ENCODE results near the gene P3H3.

Gene P3H3, protein sequence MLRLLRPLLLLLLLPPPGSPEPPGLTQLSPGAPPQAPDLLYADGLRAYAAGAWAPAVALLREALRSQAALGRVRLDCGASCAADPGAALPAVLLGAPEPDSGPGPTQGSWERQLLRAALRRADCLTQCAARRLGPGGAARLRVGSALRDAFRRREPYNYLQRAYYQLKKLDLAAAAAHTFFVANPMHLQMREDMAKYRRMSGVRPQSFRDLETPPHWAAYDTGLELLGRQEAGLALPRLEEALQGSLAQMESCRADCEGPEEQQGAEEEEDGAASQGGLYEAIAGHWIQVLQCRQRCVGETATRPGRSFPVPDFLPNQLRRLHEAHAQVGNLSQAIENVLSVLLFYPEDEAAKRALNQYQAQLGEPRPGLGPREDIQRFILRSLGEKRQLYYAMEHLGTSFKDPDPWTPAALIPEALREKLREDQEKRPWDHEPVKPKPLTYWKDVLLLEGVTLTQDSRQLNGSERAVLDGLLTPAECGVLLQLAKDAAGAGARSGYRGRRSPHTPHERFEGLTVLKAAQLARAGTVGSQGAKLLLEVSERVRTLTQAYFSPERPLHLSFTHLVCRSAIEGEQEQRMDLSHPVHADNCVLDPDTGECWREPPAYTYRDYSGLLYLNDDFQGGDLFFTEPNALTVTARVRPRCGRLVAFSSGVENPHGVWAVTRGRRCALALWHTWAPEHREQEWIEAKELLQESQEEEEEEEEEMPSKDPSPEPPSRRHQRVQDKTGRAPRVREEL

DNA sequence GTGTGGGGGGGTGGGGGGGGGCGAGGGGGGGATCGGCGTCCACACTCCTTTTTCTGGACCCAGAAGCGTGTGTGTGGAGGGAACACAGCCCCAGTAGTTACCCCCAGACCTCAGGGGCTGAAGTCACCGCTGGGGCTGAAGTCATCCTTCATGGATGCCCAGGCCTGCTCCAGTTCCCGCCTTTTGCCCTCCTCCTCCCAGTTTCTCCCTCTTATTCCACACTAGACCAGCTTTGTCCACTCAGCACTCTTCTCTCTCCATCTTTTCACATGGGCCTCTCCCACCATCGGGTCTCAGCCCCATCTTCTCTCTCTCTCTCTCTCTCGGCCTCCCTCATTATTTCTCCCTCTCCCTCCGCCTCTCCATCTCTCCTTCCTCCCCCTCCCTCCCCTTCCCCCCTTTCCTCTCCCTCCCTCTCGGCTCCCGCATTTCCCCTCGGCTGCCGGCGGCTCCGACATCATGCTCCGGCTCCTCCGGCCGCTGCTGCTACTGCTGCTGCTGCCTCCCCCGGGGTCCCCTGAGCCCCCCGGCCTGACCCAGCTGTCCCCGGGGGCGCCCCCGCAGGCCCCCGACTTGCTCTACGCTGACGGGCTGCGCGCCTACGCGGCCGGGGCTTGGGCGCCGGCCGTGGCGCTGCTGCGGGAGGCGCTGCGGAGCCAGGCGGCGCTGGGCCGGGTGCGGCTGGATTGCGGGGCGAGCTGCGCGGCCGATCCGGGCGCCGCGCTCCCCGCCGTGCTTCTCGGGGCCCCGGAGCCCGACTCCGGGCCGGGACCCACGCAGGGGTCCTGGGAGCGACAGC lies at the start of gene P3H3:
P3H3 (plus strand) TSS at position 426 of the 799 bp plus-strand sequence; CDS start at position 460, 34 bp downstream.
- peak; percentile 75 for DNase-seq

DNA sequence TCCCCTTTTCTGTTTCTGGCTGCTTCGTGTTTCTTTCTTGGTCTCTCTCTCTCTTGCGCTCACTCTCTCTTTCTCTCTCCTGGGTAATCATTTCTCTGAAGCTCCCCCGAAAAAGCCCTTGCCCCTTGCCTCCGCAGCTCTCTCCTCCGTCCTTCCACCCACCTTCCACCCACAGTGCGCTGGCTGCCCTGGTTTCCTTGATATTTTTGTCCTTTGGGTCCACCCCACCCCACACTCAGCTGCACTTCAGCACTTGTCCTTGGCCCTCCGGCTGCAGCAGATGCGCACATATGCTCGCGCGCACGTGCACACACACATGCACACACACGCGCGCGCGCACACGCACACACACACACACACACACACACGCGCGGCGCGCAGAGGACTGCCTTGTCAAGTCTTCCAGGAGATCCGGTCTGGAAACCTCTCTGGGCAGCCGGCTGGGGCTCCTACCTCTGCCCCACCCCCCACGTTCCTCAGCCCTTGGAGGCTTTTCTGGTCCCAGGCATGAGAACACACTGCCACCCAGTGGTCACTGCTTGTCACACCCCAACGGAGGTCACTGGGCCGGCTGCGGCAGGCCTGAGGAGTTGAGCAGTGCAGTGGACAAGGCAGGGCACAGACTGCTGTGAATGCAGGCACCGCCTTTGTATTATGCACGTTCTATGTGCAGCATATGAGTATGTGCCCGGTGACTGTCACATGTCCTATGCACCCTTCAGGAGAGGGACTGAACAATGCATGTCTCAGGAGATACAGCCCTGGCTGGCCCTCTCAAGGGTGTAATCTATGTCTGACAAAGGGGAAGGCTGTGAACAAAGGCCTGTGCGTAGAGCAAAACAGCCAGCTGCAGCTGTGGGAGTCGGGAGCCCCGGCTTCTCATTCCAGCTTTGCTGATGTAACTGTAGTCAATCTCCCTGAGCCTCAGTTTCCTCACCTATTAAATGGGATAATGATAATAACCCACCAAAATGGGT lies 49.3 kb upstream of the P3H3 start:
- DNase-seq = peak; percentile 96

DNA sequence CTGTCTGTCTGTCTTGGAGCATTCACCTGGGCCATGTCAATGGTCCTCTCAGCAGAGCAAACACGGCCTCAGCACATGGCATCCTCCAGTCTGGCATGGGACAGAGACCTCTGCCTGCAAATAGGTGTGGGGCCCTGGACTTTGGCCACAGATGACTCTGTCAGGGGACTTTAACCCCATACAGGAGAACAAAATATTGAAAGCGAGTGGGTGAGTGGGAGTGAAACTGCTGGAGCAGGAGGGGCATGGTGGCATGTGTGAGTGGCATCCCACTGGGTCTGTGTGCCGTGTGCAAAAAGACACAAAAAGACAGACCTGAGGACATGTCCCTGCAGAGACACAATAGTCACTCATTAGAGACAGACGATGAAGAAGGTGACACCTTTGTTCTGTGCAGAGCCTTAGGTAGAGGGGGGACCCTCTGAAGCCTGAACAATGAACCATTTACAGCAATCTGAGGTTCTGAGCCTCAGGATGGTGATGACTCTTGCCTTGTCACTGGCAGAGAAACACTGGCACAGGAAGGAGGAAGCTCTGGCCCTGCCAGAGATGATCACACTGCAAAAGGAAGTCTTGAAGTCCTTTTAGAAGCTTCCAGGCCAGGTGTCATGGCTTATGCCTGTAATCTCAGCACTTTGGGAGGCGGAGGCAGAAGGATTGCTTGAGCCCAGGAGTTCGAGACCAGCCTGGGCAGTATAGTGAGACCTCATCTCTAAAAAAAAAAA lies 48.3 kb upstream of the P3H3 start:
- DNase-seq = no peak

DNA sequence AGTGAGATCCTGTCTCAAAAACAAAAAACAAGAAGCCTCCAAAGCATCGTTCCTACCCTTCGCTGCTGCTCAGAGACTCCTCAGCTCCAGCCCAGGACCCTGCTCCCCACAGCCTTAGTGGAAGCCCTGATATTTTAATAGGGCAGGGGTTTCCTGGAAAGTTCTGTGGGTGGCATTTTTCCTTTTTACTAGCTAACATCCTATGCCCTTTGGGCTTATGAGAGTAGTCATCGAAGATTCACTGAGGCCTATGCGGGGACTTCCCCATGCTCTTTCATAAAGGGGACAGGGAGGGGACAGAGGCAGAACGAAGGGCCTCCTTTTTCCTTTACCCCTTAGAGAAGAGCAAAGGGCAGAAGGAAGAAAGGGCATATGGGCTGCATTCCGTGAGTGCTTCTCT lies 47.6 kb upstream of the P3H3 start:
- no peak for DNase-seq

DNA sequence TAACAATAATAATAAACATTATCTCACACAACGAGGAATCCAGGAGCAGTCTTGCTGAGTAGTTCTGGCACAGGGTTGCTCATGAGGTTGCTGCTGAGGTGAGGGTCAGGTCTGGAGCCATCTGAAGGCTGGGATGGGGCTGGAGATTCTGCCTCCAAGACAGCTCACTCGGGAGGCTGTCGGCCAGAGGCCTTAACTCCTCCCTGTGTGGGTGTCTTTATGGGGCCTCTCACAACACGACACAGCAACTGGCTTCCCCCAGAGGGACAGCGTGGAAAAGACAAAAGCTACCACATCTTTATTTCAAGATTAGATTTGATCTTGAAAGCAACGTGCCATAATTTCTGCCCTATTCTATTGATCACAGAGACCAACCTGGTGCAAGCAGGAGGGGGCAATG lies 46.1 kb upstream of the P3H3 start:
- DNase-seq = no peak

DNA sequence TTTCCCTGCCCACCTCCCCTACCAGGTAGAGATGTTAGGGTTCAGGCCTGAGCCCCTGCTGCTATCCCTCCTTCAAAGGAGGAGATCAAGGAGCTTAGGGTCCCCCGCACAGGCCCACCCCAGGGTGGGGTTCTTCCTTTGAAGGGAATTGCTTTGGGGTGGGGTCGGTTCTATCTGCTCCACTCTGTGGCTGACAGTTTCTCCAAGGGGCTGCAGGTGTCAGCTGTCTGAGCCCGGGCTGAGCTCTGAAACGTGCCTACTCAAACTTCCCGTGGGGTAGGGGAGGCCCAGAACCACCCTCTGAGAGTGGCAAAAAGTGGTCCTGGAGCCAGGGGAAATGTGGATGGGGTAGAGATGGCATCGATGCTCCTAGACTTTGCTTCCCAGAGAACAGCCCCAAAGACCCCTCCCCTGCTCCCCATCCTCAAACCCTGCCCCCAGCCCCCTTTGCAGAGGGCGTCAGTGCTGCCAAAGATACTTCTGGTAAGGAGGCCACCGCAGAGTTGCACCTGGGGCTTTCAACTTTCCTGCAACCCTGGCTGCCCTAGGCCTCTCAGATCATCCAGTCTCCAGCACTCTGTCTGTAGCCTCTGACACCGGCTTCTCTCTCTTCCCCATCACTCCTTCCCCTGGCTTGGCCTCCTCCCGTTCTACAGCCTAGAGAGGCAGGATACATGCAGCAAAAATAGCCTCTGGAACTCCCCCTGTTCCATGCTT lies 45.2 kb upstream of the P3H3 start:
- DNase-seq = no peak

DNA sequence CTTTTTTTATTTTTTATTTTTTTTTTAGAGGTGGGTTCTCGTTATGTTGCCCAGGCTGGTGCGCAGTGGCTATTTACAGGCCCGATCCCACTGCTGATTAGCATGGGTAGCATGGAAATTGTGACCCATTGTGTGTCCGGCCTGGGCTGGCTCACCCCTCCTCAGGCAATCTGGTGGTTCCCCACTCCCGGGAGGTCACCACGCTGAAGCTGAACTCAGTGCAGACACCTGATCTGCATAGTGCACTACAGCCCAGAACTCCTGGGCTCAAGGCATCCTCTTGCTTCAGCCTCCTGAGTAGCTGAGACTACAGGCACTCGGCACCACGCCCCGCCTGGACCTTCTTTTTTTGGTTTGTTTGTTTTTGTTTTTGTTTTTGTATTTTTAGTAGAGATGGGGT lies 44.4 kb upstream of the P3H3 start:
- no peak for DNase-seq

DNA sequence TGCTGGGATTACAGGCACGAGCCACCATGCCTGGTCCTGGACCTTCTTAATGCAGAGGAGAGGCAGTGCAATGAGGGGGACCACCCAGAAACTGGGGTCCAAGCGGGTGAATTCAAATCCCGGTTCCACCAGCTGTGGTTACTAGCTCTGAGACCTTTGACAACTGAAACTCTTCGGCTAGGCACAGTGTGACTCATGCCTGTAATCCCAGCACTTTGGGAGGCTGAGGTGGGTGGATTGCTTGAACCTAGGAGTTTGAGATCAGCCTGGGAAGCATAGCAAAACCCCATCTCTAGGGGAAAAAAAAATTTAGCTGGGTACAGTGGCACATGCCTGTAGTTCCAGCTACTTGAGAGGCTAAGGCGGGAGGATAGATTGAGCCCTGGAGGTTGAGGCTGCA lies 43.9 kb upstream of the P3H3 start:
- no peak for DNase-seq

DNA sequence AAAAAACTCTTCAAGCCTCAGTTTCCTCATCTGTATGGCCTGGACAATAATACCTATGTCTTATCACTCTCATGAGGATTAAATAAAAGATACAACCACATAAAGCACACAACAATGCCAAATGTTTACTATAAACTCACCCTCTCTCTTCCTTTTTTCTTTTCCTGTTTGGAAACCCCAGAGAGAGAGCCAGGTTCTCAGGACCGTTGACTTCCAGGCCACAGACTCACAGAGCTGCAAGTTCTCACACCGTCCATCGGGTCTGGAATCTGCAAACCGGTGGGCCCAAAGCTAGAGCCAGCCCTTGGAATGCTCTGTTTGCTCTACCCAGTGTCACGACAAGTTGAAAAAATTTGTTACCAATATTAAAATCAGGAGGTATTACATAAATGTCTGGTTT lies 43.4 kb upstream of the P3H3 start:
- DNase-seq = no peak

DNA sequence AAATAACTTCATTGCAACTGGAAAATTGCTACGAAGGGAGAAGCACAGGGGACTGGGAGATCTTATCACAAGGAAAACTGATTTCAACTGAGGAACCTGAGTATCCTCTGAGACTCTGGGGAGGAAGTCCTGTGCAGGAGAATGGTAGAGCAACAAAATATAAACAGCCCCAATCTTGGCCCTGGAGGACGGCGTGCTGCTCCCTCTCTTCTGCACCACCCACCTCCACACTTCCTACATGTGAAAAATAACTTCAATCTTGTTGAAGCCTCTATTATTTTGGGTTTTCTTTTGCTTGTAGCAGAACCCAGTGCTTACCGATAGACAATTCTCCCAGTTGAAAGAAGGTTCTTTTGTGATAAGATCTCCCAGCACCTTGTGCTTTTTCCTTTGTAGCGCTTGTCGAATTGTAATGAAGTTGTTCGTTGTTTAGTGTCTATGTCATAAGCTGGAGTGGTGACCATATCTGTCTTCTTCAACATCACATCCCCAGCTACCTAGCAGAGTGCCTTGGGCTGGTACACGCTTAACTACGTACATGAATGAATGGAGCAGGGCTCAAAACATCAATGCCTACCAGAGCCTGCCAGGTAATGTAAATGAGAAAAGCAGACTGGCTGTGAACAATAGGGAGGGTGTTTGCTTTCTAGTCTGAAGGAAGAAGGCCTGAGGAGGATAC lies 41.7 kb upstream of the P3H3 start:
- no peak for DNase-seq

DNA sequence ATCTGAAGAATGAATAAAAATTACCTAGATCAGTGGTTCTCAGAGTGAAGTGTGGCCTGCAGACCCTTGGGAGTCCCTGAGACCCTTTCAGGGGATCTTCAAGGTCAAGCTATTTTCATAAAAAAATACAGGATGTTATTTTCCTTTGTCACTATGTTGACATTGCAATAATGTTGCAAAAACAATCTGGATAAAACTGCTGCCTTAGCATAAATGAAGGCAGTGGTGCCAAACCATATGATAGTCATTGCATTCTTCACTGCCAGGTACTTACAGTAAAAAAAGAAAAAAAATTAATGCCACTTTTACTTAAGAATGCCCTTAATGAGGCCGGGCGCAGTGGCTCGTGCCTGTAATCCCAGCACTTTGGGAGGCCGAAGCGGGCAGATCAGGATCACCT lies 40.9 kb upstream of the P3H3 start:
- DNase-seq = no peak

DNA sequence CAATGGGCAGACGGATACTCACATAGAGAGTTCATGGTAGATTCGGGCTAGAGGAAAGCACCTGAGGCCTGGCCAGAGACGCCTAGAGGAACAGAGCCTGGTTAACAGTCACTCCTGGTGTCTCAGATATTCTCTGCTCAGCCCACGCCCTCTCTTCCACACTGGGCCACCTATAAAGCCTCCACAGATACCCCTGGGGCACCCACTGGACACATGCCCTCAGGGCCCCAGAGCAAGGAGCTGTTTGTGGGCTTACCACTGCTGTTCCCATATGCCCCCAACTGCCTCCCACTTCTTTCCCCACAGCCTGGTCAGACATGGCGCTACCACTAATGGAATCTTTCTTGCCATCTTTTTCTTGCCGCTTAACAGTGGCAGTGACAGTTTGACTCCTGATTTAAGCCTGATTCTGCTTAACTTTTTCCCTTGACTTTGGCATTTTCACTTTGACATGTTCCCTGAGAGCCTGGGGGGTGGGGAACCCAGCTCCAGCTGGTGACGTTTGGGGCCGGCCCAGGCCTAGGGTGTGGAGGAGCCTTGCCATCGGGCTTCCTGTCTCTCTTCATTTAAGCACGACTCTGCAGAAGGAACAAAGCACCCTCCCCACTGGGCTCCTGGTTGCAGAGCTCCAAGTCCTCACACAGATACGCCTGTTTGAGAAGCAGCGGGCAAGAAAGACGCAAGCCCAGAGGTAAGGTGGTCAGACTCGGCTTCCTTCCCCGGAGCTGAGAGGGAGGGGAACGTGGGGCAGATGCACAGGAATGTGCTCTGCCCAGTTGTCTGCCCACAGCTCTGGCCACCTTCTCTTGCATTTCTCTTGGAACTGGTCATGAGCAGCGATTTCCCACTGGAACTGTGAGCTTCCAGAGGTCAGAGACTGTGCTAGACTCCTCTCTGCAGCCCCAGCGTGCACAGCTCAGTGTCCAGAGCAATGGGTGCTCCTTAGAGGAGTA lies 39.0 kb upstream of the P3H3 start, which contains the start of gene CD4:
CD4 (plus strand) TSS at position 557 of the 953 bp plus-strand sequence. CDS start 10,611 bp downstream, outside the sequence.
- DNase-seq = peak; percentile 51

DNA sequence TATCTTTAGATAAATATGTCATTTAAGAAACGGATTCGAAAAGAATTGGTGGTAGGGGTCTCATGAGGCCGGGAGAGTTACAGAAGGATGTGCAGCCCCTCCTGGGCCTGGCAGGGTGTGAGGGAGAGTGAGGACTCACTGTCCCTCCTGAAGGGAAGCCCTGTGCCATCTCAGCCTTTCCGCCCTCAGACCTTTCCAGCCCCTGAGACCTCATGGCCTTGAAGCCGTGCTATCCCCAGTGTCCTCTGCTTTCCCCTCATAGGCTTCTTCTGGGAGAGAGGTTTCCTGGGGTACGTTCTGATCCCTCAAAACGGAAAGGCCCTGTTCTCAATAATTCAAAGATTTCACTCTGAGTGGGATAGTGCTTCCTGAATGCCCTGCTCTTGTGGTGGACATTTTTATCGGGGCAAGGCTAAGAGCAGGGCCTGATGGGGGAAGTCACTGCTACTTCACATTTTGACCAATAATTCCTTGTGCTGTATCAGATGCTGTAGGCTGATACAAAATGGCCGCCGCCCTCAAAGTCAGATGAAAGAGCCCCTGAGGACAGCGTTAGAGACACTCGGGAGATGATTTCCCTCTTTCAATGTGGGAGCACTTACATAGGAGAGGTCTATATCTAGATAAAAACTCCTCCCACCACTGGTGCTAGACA lies 37.6 kb upstream of the P3H3 start:
- DNase-seq = no peak

DNA sequence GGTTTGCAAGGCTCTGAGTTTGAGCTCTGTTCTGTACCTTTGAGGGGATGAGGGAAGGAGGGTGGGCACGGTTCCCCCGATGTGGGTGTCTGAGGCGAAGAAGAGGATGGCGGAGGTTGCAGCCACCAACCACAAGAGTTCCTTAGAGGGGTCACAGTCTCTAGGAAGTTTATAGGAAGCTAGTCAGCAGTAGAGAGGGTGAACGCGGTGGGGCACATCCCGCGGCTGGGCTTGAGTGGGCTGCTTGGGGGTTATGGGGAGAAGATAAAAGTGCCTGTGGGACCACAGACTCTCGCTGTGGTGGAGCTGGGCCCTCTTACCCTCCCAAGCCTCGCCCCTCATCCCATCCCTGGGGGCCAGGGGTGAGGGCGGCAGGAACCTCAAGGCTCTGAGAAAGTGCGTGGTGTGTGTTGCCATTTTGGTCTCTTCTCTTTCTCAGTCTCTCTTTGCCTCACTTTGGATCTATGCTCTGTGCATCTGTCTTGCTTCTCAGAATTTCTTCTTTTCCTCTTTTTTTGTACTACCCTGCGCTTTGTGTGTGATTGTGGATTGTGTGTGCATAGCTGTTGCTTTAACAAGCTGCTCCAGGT lies 36.2 kb upstream of the P3H3 start:
- DNase-seq = no peak

DNA sequence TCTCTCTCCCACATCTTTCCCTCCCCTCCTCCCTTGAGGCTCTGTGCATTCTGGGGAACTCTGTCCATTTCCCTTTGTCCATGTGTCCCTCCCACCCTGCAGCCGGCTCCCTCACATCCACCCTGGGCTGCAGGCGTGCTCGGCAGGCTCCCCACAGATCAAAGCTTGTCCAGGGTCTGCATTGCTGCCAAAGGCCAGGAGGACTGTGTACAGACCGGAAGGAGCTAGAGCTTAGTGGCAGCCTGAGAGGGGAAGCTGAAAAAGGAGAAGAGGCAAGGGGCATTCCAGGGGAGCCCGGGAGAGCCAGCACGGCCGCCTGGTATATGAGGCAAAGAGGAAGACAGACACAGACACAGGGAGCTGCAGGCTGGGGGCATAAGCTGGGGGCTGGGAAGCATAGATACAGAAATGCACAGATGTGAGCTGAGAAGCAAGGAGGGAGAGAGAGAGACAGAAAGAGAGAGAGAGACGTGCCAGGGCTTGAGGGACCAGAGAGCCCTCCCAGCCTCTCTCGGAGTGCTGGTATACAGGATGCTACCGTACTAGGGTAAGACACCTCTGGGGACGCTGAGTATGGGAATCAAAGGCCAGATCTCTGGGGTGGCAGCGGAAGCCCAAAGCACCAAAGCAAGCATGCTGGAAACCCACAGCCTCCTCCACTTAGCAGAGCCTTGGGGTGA lies 35.5 kb upstream of the P3H3 start:
- peak; percentile 63 for DNase-seq

DNA sequence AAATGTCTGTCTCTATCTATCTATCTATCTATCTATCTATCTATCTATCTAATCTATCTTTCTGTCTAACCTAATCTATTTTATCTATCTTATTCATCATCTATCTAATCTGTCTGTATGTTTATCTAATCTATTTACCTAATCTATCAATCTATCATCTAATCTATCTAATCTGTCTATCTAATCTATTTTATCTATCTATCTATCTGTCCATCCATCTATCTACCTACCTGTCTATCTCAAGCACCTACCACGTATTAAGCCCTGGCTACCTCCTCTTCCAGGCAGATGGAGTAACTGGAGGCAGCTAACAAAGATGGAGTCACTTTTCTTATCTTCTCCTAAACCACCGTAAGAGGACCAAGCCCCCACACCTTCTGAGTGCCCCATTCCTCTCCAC lies 33.1 kb upstream of the P3H3 start:
- DNase-seq = no peak

DNA sequence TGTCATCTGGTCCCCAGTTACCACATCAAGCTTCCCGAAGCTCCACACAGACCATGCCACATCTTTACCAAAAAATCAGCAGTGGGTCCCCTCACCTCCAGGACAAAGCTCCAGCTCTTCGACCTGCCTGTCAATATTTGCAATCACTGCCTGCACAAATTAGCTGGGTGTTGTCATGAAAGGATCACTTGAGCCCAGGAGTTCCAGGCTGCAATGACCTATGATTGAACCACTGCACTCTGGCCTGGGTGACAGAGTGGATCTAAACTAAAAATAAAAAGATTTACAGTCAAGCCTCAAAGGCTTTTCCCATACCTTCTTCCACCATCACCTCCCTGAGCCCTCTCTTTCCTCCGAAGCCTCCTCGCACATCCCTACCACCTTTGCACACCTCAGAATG lies 31.6 kb upstream of the P3H3 start:
- no peak for DNase-seq

All from femur (tissue), 1 donor.